Measurements from ENCODE around the gene FCRL5.

FCRL5 gene

GRCh38 chr1:157595356-157595755 lies 43.0 kb upstream of the FCRL5 start:
- H3K9me3 ChIP-seq (ENCODE audit: control insufficient read depth, low read length) = no peaks in the 10 kb centered on the region
- H3K4me1 ChIP-seq = no peaks in the 10 kb centered on the region
- H2AFZ ChIP-seq = no peak overlapping the region
- H3K27ac ChIP-seq = no peak overlapping the region
- TF ChIP-seq CTCF (IDR thresholded peaks at IDR 0.05) = no peak
- no peak overlapping the region for H3K9ac ChIP-seq
- no peak overlapping the region for H3K4me2 ChIP-seq (ENCODE audit: low read length)
- no peaks in the 10 kb centered on the region for H3K79me2 ChIP-seq
- H3K27me3 ChIP-seq (ENCODE audit: control insufficient read depth, insufficient read depth, low read length) = no peaks in the 10 kb centered on the region
- no peaks in the 10 kb centered on the region for H3K36me3 ChIP-seq (ENCODE audit: control insufficient read depth, insufficient read depth, low read length)
- H3K4me3 ChIP-seq (ENCODE audit: low read depth, low read length) = no peak overlapping the region

DNA sequence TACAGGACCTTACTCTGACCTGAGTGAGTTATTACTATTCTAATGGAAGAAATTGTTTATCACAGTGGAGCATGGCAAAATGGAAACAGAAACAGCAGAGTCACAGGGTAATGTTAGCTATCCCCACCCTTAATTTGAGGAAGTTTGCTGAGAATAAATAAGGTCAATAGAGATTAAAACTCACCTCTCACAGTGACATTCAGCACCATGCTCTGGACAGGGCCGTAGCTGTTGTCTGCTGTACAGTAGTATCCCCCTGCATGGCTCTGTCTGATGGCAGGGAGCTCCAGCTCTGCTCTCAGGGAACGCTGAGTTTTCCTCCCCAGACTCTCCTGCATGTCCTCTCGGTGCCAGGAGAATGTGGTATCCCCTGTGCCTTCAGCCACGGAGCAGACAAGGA lies 33.7 kb upstream of the FCRL5 start:
- H3K27me3 ChIP-seq (ENCODE audit: control insufficient read depth, insufficient read depth, low read length) = no peaks in the 10 kb centered on the region
- no peak for TF ChIP-seq CTCF (IDR thresholded peaks at IDR 0.05)
- no peaks in the 10 kb centered on the region for H3K36me3 ChIP-seq (ENCODE audit: control insufficient read depth, insufficient read depth, low read length)
- no peaks in the 10 kb centered on the region for H3K9me3 ChIP-seq (ENCODE audit: control insufficient read depth, low read length)
- no peaks in the 10 kb centered on the region for H3K4me1 ChIP-seq
- no peaks in the 10 kb centered on the region for H3K79me2 ChIP-seq
- H3K4me3 ChIP-seq (ENCODE audit: low read depth, low read length) = no peak overlapping the region
- no peak overlapping the region for H3K4me2 ChIP-seq (ENCODE audit: low read length)
- no peak overlapping the region for H2AFZ ChIP-seq
- no peak overlapping the region for H3K9ac ChIP-seq
- H3K27ac ChIP-seq = no peak overlapping the region

DNA sequence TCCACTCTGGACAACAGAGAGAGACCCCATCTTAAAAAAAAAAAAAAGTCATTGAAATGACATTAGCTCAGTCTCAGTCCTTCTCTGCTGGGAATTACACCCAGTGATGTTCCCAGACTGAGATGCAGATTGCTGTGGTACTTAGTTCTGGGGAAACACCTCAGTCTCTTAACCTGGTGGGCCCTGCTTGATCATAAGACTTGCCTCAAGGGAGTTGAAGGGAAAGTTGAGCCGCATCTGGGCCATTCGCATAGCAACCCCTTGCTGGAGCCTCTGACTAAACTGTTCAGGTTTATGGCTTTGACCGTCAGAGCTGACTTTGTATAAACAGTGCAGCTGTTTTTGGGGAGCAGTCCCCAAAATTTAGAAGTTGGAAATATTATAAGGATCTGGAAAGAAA lies 32.2 kb upstream of the FCRL5 start:
- no peak for TF ChIP-seq CTCF (IDR thresholded peaks at IDR 0.05)
- no peaks in the 10 kb centered on the region for H3K4me1 ChIP-seq
- no peaks in the 10 kb centered on the region for H3K36me3 ChIP-seq (ENCODE audit: control insufficient read depth, insufficient read depth, low read length)
- no peak overlapping the region for H3K27ac ChIP-seq
- no peak overlapping the region for H3K9ac ChIP-seq
- no peaks in the 10 kb centered on the region for H3K27me3 ChIP-seq (ENCODE audit: control insufficient read depth, insufficient read depth, low read length)
- H2AFZ ChIP-seq = no peak overlapping the region
- H3K4me2 ChIP-seq (ENCODE audit: low read length) = no peak overlapping the region
- no peak overlapping the region for H3K4me3 ChIP-seq (ENCODE audit: low read depth, low read length)
- H3K79me2 ChIP-seq = no peaks in the 10 kb centered on the region
- no peaks in the 10 kb centered on the region for H3K9me3 ChIP-seq (ENCODE audit: control insufficient read depth, low read length)

- H3K27me3 ChIP-seq (ENCODE audit: control insufficient read depth, insufficient read depth, low read length) = no peaks in the 10 kb centered on the region
- no peak overlapping the region for H3K27ac ChIP-seq
These were observed 28.5 kb upstream of the FCRL5 start for GRCh38 chr1:157580828-157581210.

More at GRCh38 chr1:157580828-157581210, 28.5 kb upstream of the FCRL5 start:
- Histone ChIP-seq H3K79me2 (no peaks in the 10 kb centered on the region), H3K9me3 (ENCODE audit: control insufficient read depth, low read length) (no peaks in the 10 kb centered on the region), H3K4me2 (ENCODE audit: low read length) (no peak overlapping the region), H3K9ac (no peak overlapping the region), H3K36me3 (ENCODE audit: control insufficient read depth, insufficient read depth, low read length) (no peaks in the 10 kb centered on the region), H2AFZ (no peak overlapping the region), H3K4me1 (no peaks in the 10 kb centered on the region), H3K4me3 (ENCODE audit: low read depth, low read length) (no peak overlapping the region)
- no peak for TF ChIP-seq CTCF (IDR thresholded peaks at IDR 0.05)

Measured in parathyroid adenoma (tissue), 2 donors.